ENCODE results near the gene ANHX. TPM values are rescaled to one million over a fixed set of nuclear protein-coding genes. Genes with fewer than 3 reads are reported as not detected.

The ANHX gene
- total and polyA plus RNA-seq, 7 donors: not detected

DNA sequence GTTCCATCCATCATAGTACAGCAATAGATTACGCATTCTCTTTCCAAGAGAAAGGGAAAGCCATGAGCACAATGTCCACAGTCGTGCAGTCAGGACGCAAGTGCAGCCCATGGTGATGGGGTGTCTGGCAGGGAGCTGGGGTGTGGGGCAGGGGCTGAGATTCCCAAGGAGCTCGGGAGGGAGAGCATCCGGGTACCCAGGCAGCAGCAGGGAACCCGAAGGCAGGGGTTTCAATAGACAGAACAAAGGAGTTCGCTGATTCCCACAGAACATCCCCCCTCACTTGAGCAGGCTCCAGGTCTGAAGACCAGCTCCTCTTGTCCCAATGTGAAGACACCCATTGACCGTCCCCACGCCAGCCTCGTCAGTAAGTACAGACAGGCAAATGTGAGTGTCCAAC, 13.5 kb downstream of the ANHX start:
- no peaks in the 10 kb centered on the region for H3K36me3 ChIP-seq (ENCODE audit: insufficient read depth in 1 of 2, low read depth in 1 of 2)
- no peak overlapping the region for H3K27ac ChIP-seq
- ATAC-seq: no peak
- H3K4me1 ChIP-seq: no peaks in the 10 kb centered on the region
- WGBS, 3 donors: 80 to 87% (median 83%) methylated on average over 10 of the region's 10 CpGs
- H3K9me3 ChIP-seq: peaks cover 1% of the 10 kb centered on the region
- no peak overlapping the region for H3K4me3 ChIP-seq
- TF ChIP-seq, protein P1, sequence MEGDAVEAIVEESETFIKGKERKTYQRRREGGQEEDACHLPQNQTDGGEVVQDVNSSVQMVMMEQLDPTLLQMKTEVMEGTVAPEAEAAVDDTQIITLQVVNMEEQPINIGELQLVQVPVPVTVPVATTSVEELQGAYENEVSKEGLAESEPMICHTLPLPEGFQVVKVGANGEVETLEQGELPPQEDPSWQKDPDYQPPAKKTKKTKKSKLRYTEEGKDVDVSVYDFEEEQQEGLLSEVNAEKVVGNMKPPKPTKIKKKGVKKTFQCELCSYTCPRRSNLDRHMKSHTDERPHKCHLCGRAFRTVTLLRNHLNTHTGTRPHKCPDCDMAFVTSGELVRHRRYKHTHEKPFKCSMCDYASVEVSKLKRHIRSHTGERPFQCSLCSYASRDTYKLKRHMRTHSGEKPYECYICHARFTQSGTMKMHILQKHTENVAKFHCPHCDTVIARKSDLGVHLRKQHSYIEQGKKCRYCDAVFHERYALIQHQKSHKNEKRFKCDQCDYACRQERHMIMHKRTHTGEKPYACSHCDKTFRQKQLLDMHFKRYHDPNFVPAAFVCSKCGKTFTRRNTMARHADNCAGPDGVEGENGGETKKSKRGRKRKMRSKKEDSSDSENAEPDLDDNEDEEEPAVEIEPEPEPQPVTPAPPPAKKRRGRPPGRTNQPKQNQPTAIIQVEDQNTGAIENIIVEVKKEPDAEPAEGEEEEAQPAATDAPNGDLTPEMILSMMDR (IDR thresholded peaks at IDR 0.05): no peak
- DNase-seq: no peak
- intact Hi-C loops (cut with DNase I): no loop called here
- H3K27me3 ChIP-seq (ENCODE audit: insufficient read depth in 3 of 3, low read length in 2 of 3): no peaks in the 10 kb centered on the region

DNA sequence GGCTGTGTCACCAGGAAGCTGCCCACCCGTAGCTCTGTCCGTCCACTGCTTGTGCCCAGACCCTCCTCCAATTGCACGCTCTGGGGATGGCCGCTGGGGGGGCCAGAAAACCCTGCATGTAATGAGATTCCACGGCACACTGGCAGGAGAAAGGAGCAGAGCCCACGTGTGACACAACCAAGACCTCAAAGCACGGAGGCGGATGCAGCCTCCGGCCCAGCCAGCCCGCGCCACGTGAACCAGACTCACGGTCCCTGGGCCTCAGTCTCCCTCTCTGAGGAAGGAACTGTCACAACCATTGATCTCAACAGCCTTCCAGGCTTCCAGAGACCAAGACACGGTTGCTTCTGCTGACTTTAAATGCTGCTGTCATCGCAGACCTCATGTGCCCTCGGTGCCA, 14.4 kb downstream of the ANHX start:
- intact Hi-C loops (cut with DNase I): no loop called here
- ATAC-seq: no peak
- Histone ChIP-seq H3K4me1 (no peaks in the 10 kb centered on the region), H3K4me3 (no peak overlapping the region), H3K9me3 (peaks cover 6% of the 10 kb centered on the region), H3K27ac (no peak overlapping the region), H3K27me3 (ENCODE audit: insufficient read depth in 3 of 3, low read length in 2 of 3) (no peaks in the 10 kb centered on the region), H3K36me3 (ENCODE audit: insufficient read depth in 1 of 2, low read depth in 1 of 2) (no peaks in the 10 kb centered on the region)
- no peak for DNase-seq
- 82 to 85% (median 83%) methylated on average over 16 of the region's 16 CpGs for WGBS, 3 donors
- TF ChIP-seq, protein P1 (IDR thresholded peaks at IDR 0.05): no peak

DNA sequence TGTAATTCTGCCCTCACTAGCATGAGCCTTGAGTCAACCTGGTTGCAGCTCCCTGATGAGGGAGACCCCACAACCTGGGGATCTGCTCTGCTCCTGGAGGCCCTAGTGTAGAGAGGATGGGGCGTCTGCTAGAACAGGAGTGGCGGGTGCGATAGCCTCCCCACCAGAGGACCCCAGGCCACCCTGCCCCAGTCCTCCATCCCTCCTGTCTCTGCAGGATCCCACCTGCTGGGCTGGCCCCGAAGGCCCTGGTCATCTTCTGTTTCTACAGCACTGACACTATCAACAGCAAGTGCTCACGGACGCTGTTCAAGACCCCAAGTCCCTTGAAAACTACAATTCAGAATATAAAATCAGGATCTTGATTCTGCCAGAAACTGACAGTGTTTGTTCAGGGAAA, 15.2 kb downstream of the ANHX start:
- Histone ChIP-seq H3K27ac (no peak overlapping the region), H3K9me3 (peaks cover 13% of the 10 kb centered on the region), H3K4me3 (no peak overlapping the region), H3K36me3 (ENCODE audit: insufficient read depth in 1 of 2, low read depth in 1 of 2) (no peaks in the 10 kb centered on the region), H3K27me3 (ENCODE audit: insufficient read depth in 3 of 3, low read length in 2 of 3) (no peaks in the 10 kb centered on the region), H3K4me1 (no peaks in the 10 kb centered on the region)
- DNase-seq: no peak
- intact Hi-C loops (cut with DNase I): no loop called here
- TF ChIP-seq, protein P1 (IDR thresholded peaks at IDR 0.05): no peak
- ATAC-seq: no peak
- 84 to 93% (median 86%) methylated on average over 6 of the region's 6 CpGs for WGBS, 3 donors

DNA sequence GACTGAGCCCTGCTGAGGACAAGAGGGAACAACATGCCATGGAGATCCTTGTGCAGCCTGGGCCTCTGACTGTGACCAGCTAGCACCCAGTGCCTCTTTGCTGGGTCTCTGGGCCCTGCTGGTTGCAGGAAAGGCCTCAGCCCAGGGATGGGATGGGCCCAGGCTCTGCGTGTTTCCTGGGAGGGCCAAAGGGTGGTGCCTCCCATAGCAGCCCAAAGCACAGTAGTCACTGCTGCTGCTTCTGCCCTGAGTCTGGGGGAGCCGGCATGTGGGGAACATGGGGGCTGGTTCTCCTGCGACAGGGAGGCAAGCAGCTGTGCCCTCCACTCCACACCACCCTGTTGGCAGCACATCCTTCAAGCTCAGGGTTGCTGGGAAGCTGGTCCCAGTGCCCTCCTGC, 18.5 kb downstream of the ANHX start:
- intact Hi-C loops (cut with DNase I): no loop called here
- no peak for DNase-seq
- TF ChIP-seq, protein P1 (IDR thresholded peaks at IDR 0.05): no peak
- peaks cover 41% of the 10 kb centered on the region for H3K9me3 ChIP-seq
- H3K4me3 ChIP-seq: no peak overlapping the region
- H3K4me1 ChIP-seq: no peaks in the 10 kb centered on the region
- WGBS, 3 donors: 81 to 84% (median 81%) methylated on average over 3 of the region's 3 CpGs
- H3K36me3 ChIP-seq (ENCODE audit: insufficient read depth in 1 of 2, low read depth in 1 of 2): no peaks in the 10 kb centered on the region
- H3K27me3 ChIP-seq (ENCODE audit: insufficient read depth in 3 of 3, low read length in 2 of 3): no peaks in the 10 kb centered on the region
- ATAC-seq: no peak
- H3K27ac ChIP-seq: no peak overlapping the region

DNA sequence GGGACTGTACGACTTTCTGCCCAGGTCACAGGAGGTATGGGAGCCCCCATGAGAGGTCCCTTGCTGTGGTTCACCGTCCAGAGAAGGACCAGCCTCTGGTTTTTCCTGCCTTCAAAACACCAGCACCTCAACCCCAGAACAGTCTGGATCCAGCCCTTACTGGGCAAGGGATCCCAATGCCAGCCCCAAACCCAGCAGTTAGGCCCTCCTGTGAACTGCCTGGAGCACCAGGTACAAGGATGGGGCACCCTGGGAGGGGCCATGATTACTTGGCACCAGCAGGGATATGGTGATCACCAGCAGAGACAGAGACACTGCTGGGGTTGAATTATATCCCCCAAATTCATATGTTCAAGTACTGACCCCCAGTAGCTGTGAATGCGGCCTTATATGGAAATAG, 20.0 kb downstream of the ANHX start:
- Histone ChIP-seq H3K27ac (no peak overlapping the region), H3K36me3 (ENCODE audit: insufficient read depth in 1 of 2, low read depth in 1 of 2) (no peaks in the 10 kb centered on the region), H3K27me3 (ENCODE audit: insufficient read depth in 3 of 3, low read length in 2 of 3) (no peaks in the 10 kb centered on the region), H3K9me3 (peaks cover 56% of the 10 kb centered on the region), H3K4me3 (no peak overlapping the region), H3K4me1 (no peaks in the 10 kb centered on the region)
- WGBS, 3 donors: 74 to 79% (median 78%) methylated on average over 3 of the region's 3 CpGs
- no peak for DNase-seq
- TF ChIP-seq, protein P1 (IDR thresholded peaks at IDR 0.05): no peak
- intact Hi-C loops (cut with DNase I): no loop called here
- ATAC-seq: no peak
